ENCODE data around the gene CACNA1C. TPM values are rescaled to one million over a fixed set of nuclear protein-coding genes. Genes with fewer than 3 reads are reported as not detected.

CACNA1C gene
- total RNA-seq, 2 donors from 2014 or later: 0.86 to 6.3 TPM

- no peak overlapping the region for H3K4me3 Mint-ChIP-seq
- no peaks in the 10 kb centered on the region for H3K27me3 Mint-ChIP-seq (ENCODE audit: insufficient read depth)
- Histone ChIP-seq H3K9me3 (ENCODE audit: control insufficient read depth, low read length) (no peaks in the 10 kb centered on the region), H3K36me3 (ENCODE audit: control insufficient read depth, insufficient read depth, low read length) (no peaks in the 10 kb centered on the region), H3K9ac (ENCODE audit: extremely low read depth, low read length, poor library complexity, severe bottlenecking) (no peak overlapping the region), H3K27me3 (ENCODE audit: control insufficient read depth, insufficient read depth, low read length, poor library complexity, severe bottlenecking) (no peaks in the 10 kb centered on the region), H3K4me3 (ENCODE audit: low read length) (no peak overlapping the region), H3K4me1 (ENCODE audit: control insufficient read depth, insufficient read depth, low read length) (no peaks in the 10 kb centered on the region), H3K27ac (ENCODE audit: low read depth, low read length) (no peak overlapping the region)
- peaks cover 17% of the 10 kb centered on the region for H3K4me1 Mint-ChIP-seq
- 98 to 100% methylated on average over 2 of the region's 2 CpGs for WGBS, 2 experiments (ENCODE audit: insufficient coverage in 1 of 2, insufficient read length in 1 of 2)
- DNase-seq: no peak
- no peak overlapping the region for H3K27ac Mint-ChIP-seq
- TF ChIP-seq CTCF (conservative IDR thresholded peaks at IDR 0.05): no peak
- no peaks in the 10 kb centered on the region for H3K9me3 Mint-ChIP-seq
- H3K36me3 Mint-ChIP-seq (ENCODE audit: low read depth): no peaks in the 10 kb centered on the region
These were observed 261.7 kb downstream of the CACNA1C start for GRCh38 chr12:2314492-2314891.

DNA sequence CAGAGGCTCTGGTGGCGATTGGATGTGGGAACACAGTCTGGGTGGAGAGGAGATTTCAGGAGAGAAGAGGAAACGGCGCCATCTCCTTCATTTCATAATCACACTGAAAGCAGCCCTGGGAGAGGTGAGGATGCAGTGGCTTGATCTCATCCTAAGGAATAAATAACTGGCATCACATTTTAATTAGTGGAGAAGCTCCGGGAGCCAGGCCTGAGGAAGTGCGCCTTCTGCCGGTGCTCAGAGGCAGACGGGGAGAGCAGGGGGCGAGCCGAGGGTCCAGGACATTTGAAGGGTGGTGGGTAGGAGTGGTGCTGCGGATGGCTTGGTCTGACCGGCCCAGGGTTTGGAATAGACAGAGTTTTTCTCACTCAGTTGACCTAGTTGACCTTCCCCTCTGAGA is 265.0 kb downstream of the CACNA1C start:
- no peaks in the 10 kb centered on the region for H3K36me3 Mint-ChIP-seq (ENCODE audit: low read depth)
- peaks cover 15% of the 10 kb centered on the region for H3K4me1 Mint-ChIP-seq
- peak; percentile 80 for DNase-seq
- peaks cover 5% of the 10 kb centered on the region for H3K27me3 Mint-ChIP-seq (ENCODE audit: insufficient read depth)
- H3K27me3 ChIP-seq (ENCODE audit: control insufficient read depth, insufficient read depth, low read length, poor library complexity, severe bottlenecking): no peaks in the 10 kb centered on the region
- no peak overlapping the region for H3K27ac Mint-ChIP-seq
- H3K27ac ChIP-seq (ENCODE audit: low read depth, low read length): peak overlapping the region; percentile 38
- no peaks in the 10 kb centered on the region for H3K9me3 Mint-ChIP-seq
- H3K4me3 Mint-ChIP-seq: no peak overlapping the region
- H3K9me3 ChIP-seq (ENCODE audit: control insufficient read depth, low read length): no peaks in the 10 kb centered on the region
- WGBS, 2 experiments (ENCODE audit: insufficient coverage in 1 of 2, insufficient read length in 1 of 2): 79 to 88% methylated on average over 4 to 9 of the region's 11 CpGs
- no peaks in the 10 kb centered on the region for H3K4me1 ChIP-seq (ENCODE audit: control insufficient read depth, insufficient read depth, low read length)
- peak; percentile 74 for TF ChIP-seq CTCF (conservative IDR thresholded peaks at IDR 0.05)
- no peak overlapping the region for H3K9ac ChIP-seq (ENCODE audit: extremely low read depth, low read length, poor library complexity, severe bottlenecking)
- no peaks in the 10 kb centered on the region for H3K36me3 ChIP-seq (ENCODE audit: control insufficient read depth, insufficient read depth, low read length)
- no peak overlapping the region for H3K4me3 ChIP-seq (ENCODE audit: low read length)

GRCh38 chr12:2318286-2318685 is 265.5 kb downstream of the CACNA1C start:
- peaks cover 12% of the 10 kb centered on the region for H3K4me1 Mint-ChIP-seq
- peak overlapping the region; percentile 38 for H3K27ac ChIP-seq (ENCODE audit: low read depth, low read length)
- no peak overlapping the region for H3K27ac Mint-ChIP-seq

More at GRCh38 chr12:2318286-2318685, 265.5 kb downstream of the CACNA1C start:
- Mint-ChIP-seq H3K27me3 (ENCODE audit: insufficient read depth) (peaks cover 7% of the 10 kb centered on the region), H3K4me3 (no peak overlapping the region), H3K36me3 (ENCODE audit: low read depth) (no peaks in the 10 kb centered on the region), H3K9me3 (no peaks in the 10 kb centered on the region)
- DNase-seq: no peak
- H3K36me3 ChIP-seq (ENCODE audit: control insufficient read depth, insufficient read depth, low read length): no peaks in the 10 kb centered on the region
- H3K27me3 ChIP-seq (ENCODE audit: control insufficient read depth, insufficient read depth, low read length, poor library complexity, severe bottlenecking): no peaks in the 10 kb centered on the region
- H3K9me3 ChIP-seq (ENCODE audit: control insufficient read depth, low read length): no peaks in the 10 kb centered on the region
- H3K9ac ChIP-seq (ENCODE audit: extremely low read depth, low read length, poor library complexity, severe bottlenecking): no peak overlapping the region
- TF ChIP-seq CTCF (conservative IDR thresholded peaks at IDR 0.05): no peak
- H3K4me3 ChIP-seq (ENCODE audit: low read length): no peak overlapping the region
- H3K4me1 ChIP-seq (ENCODE audit: control insufficient read depth, insufficient read depth, low read length): no peaks in the 10 kb centered on the region
- WGBS, 2 experiments (ENCODE audit: insufficient coverage in 1 of 2, insufficient read length in 1 of 2): 91 to 93% methylated on average over 7 to 8 of the region's 8 CpGs

Data from endodermal cell (in vitro differentiated cells).